ENCODE measurements around the gene ACP5. TPM values are rescaled to one million over a fixed set of nuclear protein-coding genes. Genes with fewer than 3 reads are reported as not detected.
A peak's percentile ranks its signal among the peaks of the same experiment; 100 is the strongest.
"Not testable (repeated sequence)": the region's sequence is repeated elsewhere in the genome, so short reads cannot be mapped to it uniquely, and the experiment has no call there.

ACP5 gene
- 10 to 100 TPM; 14.9 to 20.3 (median 18.8) TPM for total RNA-seq
- total RNA-seq (2013): 33.3 TPM

DNA sequence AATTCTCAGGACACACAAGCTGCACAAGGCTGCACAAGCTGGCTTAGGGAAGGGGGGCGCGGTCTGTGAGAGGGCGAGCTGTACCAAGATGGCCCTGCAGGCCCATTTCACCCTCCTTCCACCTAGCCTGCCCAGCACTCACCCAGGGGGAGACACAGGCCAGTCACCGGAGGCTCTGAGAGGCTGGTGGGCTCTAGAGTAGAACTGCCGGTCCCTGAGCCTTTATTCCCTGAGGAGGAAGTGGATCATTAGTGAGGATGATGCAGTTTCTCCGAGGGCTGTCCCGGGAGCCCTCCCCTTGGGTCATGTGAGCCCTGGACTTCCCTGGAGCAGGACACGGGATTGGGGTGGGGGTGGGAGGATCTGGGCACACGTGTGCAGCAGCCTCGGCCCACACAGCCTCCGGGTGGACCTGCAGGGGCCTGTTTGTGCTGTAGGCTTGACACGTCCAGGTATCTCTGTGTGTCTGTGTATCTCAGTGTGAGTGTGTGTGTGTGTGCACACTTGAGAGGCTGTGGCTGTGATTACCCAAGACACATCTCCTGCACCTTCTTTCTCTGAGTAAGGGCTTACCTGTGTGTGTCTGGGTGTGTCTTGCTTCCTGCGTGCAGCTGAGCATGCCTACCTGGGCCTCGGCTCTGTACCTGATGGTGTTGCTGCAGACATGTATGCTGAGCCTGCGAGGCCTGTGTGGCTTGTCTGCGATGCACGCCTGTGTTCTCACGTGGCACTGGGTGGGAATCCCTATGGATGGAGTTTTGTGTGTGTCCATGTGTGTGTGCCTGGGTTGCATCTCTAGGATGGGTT is at the start of gene ACP5:
TSS of gene ACP5 (minus strand) at position 195 of the 807 bp plus-strand sequence. CDS start 328 bp downstream, outside the sequence.
- H3K9me3 ChIP-seq (ENCODE audit: control insufficient read depth, insufficient read depth, low read length): no peaks in the 10 kb centered on the region
- H3K36me3 ChIP-seq (ENCODE audit: control insufficient read depth, insufficient read depth, low read length): no peaks in the 10 kb centered on the region
- Mint-ChIP-seq H3K27me3 (ENCODE audit: low read depth in 2 of 2) (no peaks in the 10 kb centered on the region), H3K9me3 (no peaks in the 10 kb centered on the region), H3K36me3 (no peaks in the 10 kb centered on the region), H3K4me1 (peaks cover 14 to 19% of the 10 kb centered on the region in 2 donors), H3K27ac (no peak within 1 kb of the TSS), H3K4me3 (peak within 1 kb of the TSS; percentile 67)
- TF ChIP-seq, protein P1, sequence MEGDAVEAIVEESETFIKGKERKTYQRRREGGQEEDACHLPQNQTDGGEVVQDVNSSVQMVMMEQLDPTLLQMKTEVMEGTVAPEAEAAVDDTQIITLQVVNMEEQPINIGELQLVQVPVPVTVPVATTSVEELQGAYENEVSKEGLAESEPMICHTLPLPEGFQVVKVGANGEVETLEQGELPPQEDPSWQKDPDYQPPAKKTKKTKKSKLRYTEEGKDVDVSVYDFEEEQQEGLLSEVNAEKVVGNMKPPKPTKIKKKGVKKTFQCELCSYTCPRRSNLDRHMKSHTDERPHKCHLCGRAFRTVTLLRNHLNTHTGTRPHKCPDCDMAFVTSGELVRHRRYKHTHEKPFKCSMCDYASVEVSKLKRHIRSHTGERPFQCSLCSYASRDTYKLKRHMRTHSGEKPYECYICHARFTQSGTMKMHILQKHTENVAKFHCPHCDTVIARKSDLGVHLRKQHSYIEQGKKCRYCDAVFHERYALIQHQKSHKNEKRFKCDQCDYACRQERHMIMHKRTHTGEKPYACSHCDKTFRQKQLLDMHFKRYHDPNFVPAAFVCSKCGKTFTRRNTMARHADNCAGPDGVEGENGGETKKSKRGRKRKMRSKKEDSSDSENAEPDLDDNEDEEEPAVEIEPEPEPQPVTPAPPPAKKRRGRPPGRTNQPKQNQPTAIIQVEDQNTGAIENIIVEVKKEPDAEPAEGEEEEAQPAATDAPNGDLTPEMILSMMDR (IDR thresholded peaks at IDR 0.05): no peak
- intact Hi-C loops (cut with micrococcal nuclease): no loop called here
- no peak for ATAC-seq
- peak within 1 kb of the TSS; percentile 55 for H3K4me3 ChIP-seq (ENCODE audit: low read length)
- H3K4me1 ChIP-seq (ENCODE audit: control insufficient read depth, insufficient read depth, low read length): peaks cover 56% of the 10 kb centered on the region
- no peaks in the 10 kb centered on the region for H3K27me3 ChIP-seq (ENCODE audit: control insufficient read depth, insufficient read depth, low read length)
- no peak for DNase-seq
- H3K27ac ChIP-seq (ENCODE audit: low read length): peak within 1 kb of the TSS; percentile 30
- WGBS (ENCODE audit: insufficient coverage): 84% methylated on average over 18 of the region's 18 CpGs

DNA sequence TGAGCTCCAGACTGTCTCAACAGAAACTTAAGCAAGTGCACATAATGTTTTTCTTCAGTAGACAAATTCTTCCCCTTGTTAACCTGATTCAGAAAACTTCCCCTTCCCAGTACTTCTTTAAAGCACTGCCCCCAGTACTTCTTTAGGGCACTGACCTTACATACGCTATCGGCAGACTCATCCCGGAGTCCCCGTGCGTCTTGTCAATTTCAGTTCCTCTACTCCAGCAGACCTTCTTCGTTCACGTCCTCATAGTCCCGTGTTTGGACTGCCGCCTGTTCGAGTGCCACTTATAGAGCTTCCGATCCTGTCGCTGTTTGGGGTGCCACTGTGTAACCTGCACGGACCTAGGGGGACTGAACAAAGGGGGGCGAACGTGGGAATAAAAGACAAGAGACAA is 48.8 kb upstream of the ACP5 start:
- Mint-ChIP-seq H3K4me1 (peaks cover 14 to 17% of the 10 kb centered on the region in 2 donors), H3K27ac (no peak overlapping the region), H3K9me3 (no peaks in the 10 kb centered on the region), H3K27me3 (ENCODE audit: low read depth in 2 of 2) (peaks cover 13 to 14% of the 10 kb centered on the region in 2 donors), H3K36me3 (no peaks in the 10 kb centered on the region), H3K4me3 (no peak overlapping the region)
- intact Hi-C loops (cut with micrococcal nuclease): no loop called here
- Histone ChIP-seq H3K4me3 (ENCODE audit: low read length) (no peak overlapping the region), H3K27me3 (ENCODE audit: control insufficient read depth, insufficient read depth, low read length) (peaks cover 3% of the 10 kb centered on the region), H3K4me1 (ENCODE audit: control insufficient read depth, insufficient read depth, low read length) (peaks cover 9% of the 10 kb centered on the region), H3K36me3 (ENCODE audit: control insufficient read depth, insufficient read depth, low read length) (no peaks in the 10 kb centered on the region), H3K27ac (ENCODE audit: low read length) (no peak overlapping the region), H3K9me3 (ENCODE audit: control insufficient read depth, insufficient read depth, low read length) (no peaks in the 10 kb centered on the region)
- TF ChIP-seq, protein P1 (IDR thresholded peaks at IDR 0.05): no peak
- WGBS (ENCODE audit: insufficient coverage): 84% methylated on average over 15 of the region's 15 CpGs
- ATAC-seq (no peak), DNase-seq (no peak)

DNA sequence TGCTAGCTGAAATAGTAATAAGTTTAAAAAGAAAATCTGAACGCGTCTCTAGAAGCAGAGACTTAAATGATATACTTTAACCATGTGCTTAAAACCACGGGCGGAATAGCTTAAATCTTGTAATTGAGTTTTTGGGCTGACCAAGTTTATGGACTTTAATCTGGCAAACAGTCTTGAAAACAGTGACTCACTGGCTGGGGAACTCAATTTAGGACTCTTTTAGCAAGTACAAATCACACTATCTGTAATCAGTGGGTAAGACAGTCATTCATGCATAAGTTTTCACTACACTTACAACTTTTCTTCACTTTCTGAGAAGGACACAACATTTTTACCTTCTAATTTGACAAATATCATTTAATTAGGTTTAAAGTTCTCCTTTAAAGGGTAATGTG is 46.6 kb upstream of the ACP5 start:
- Histone ChIP-seq H3K4me3 (ENCODE audit: low read length) (no peak overlapping the region), H3K9me3 (ENCODE audit: control insufficient read depth, insufficient read depth, low read length) (no peaks in the 10 kb centered on the region), H3K27me3 (ENCODE audit: control insufficient read depth, insufficient read depth, low read length) (peaks cover 3% of the 10 kb centered on the region), H3K27ac (ENCODE audit: low read length) (no peak overlapping the region), H3K36me3 (ENCODE audit: control insufficient read depth, insufficient read depth, low read length) (peaks cover 6% of the 10 kb centered on the region), H3K4me1 (ENCODE audit: control insufficient read depth, insufficient read depth, low read length) (peaks cover 9% of the 10 kb centered on the region)
- peaks cover 14 to 17% of the 10 kb centered on the region in 2 donors for H3K4me1 Mint-ChIP-seq
- no peaks in the 10 kb centered on the region for H3K36me3 Mint-ChIP-seq
- peaks cover 8 to 9% of the 10 kb centered on the region in 2 donors for H3K27me3 Mint-ChIP-seq (ENCODE audit: low read depth in 2 of 2)
- intact Hi-C loops (cut with micrococcal nuclease): no loop called here
- H3K27ac Mint-ChIP-seq: peak overlapping the region in 1 of 2 donors; percentile 30
- TF ChIP-seq, protein P1 (IDR thresholded peaks at IDR 0.05): no peak
- ATAC-seq (no peak), DNase-seq (no peak)
- WGBS (ENCODE audit: insufficient coverage): 74% methylated on average over 4 of the region's 4 CpGs
- no peaks in the 10 kb centered on the region for H3K9me3 Mint-ChIP-seq
- H3K4me3 Mint-ChIP-seq: no peak overlapping the region

DNA sequence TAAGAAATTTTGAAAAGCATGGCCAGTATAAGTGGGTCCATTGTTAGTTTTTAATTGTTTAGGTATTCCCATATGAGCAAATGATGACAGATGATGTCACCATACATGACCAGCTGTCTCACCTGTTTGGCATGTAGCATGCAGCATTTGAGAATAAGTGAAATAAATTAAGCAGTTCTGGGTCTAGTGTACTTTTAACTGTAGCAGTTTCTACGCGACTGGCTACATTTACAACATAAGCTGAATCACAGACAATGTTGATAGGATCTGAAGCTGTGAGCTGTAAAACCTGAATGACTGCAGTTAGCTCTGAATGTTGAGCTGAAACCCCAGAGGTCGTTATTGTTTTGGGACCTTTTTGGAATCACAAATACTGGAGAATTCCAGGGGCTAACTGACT is 45.0 kb upstream of the ACP5 start:
- H3K27me3 ChIP-seq (ENCODE audit: control insufficient read depth, insufficient read depth, low read length); H3K4me3 ChIP-seq (ENCODE audit: low read length); H3K9me3 Mint-ChIP-seq; DNase-seq; H3K4me3 Mint-ChIP-seq; H3K27me3 Mint-ChIP-seq (ENCODE audit: low read depth in 2 of 2); H3K4me1 ChIP-seq (ENCODE audit: control insufficient read depth, insufficient read depth, low read length); H3K27ac ChIP-seq (ENCODE audit: low read length); intact Hi-C loops (cut with micrococcal nuclease); ATAC-seq; H3K27ac Mint-ChIP-seq: not testable (repeated sequence)
- H3K36me3 ChIP-seq (ENCODE audit: control insufficient read depth, insufficient read depth, low read length): peaks cover 12% of the 10 kb centered on the region
- WGBS (ENCODE audit: insufficient coverage): 95% methylated on average over 3 of the region's 3 CpGs
- Mint-ChIP-seq H3K36me3 (peaks cover 12% of the 10 kb centered on the region), H3K4me1 (peaks cover 14 to 17% of the 10 kb centered on the region in 2 donors)
- H3K9me3 ChIP-seq (ENCODE audit: control insufficient read depth, insufficient read depth, low read length): peaks cover 11% of the 10 kb centered on the region
